ENCODE data around the gene DARS1.

DARS1 gene

GRCh38 chr2:135985018-135985825 is at the start of gene DARS1:
Gene DARS1, minus strand, starts transcription at chr2:135985626. Its CDS starts 158 bp downstream, at chr2:135985468.
- peak; percentile 62 to 76 for DNase-seq (ENCODE audit: low read depth in 2 of 2)

GRCh38 chr2:136034629-136035028 is 49.2 kb upstream of the DARS1 start:
- no peak for DNase-seq (ENCODE audit: low read depth in 2 of 2)

DNA sequence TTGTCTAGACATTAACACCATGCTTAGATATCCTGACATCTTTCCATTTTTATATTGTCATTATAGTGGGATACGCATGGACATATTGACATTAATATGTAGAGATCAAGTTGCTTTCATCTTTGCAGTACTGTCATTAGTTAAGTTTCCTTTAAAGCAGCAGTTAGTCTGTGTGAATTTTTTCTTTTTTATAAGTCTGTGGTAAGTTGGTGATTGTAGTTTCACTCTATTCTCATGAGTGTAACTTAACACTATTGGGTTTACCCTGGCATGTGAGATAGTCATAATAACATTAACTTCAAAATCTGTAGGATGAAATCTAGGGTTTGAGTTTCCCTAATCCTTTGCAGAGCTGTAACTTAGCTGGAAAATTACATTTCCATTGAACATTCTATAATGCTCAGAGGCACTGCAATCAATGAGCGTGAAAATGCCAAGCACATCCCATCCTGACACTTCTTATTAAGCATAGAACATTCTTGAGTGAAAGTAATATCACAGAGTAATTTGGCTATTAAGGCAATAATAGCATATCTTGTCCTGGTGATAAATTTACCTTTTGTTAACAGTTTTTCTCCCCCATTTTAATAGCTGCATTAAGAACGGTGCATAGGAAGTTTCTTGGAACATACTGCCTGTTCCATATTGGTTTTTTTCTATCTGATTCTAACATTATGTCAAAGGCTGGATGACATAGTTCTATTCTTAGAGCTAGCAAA is 47.5 kb upstream of the DARS1 start:
- DNase-seq (ENCODE audit: low read depth in 2 of 2): no peak

DNA sequence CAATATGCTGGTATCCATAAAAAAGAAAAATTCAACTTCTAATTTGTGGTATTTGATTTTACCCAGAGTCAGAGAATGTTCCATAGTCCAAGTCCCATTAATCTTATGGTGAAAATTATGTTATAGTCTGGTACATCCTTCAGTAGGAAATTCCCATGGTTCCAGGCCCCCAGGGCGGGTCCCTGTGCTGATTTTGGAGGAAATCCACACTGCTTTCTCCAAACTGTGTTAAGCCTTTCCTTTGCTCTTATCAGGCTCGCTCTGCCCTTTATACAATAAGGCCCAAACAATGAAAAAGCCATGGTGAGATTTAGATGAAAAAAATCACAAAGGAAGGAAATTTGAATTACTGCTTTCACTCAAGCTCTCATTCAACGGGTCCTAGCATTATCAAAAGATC is 46.8 kb upstream of the DARS1 start:
- DNase-seq (ENCODE audit: low read depth in 2 of 2): no peak

- no peak for DNase-seq (ENCODE audit: low read depth in 2 of 2)
These were observed 46.3 kb upstream of the DARS1 start for GRCh38 chr2:136031711-136032110.

GRCh38 chr2:136030406-136030805 is 45.0 kb upstream of the DARS1 start:
- DNase-seq (ENCODE audit: low read depth in 2 of 2): no peak

GRCh38 chr2:136029149-136029548 is 43.7 kb upstream of the DARS1 start:
- no peak for DNase-seq (ENCODE audit: low read depth in 2 of 2)

GRCh38 chr2:136028001-136028400 is 42.6 kb upstream of the DARS1 start:
- no peak for DNase-seq (ENCODE audit: low read depth in 2 of 2)

DNA sequence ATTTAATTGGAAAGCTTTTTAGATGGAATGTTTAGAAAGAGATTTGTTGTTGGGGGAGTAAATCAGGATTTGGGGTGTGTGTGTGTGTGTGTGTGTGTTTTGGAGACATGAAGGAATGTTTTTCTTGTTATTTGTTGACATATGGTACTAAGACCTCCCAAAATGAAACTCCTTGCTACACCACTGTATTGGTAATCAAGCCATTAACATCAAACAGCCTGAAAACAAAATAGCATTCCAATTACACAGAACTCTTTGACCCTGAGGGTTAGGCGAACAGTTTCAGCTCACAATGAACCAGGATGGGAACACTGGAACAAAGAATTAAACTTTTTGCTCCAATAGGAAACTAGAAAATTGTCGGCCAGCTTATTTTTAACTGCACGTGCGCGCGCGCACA is 41.7 kb upstream of the DARS1 start:
- DNase-seq (ENCODE audit: low read depth in 2 of 2): no peak

GRCh38 chr2:136025057-136025973 is 39.9 kb upstream of the DARS1 start:
- peak in 1 of 2 donors; percentile 18 for DNase-seq (ENCODE audit: low read depth in 2 of 2)

DNA sequence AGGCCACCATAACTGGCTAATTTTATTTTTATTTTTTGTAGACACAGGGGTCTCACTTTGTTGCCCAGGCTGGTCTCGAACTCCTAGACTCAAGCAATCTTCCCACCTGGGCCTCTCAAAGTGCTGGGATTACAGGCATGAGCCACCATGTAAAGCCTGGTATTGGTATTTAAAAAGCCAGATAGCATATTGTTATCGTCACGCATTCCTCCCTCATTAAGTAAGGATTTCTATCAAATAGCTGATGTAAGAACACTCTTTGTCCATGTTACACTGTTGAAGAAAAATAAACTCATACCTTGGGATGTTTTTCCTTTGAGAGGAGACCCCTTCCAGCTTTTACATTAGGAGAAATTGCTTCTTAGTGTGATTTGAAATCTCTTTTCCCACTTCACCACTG is 39.2 kb upstream of the DARS1 start:
- DNase-seq (ENCODE audit: low read depth in 2 of 2): no peak

GRCh38 chr2:136024185-136024584 is 38.8 kb upstream of the DARS1 start:
- DNase-seq (ENCODE audit: low read depth in 2 of 2): no peak

GRCh38 chr2:136023416-136023815 is 38.0 kb upstream of the DARS1 start:
- DNase-seq (ENCODE audit: low read depth in 2 of 2): no peak

DNA sequence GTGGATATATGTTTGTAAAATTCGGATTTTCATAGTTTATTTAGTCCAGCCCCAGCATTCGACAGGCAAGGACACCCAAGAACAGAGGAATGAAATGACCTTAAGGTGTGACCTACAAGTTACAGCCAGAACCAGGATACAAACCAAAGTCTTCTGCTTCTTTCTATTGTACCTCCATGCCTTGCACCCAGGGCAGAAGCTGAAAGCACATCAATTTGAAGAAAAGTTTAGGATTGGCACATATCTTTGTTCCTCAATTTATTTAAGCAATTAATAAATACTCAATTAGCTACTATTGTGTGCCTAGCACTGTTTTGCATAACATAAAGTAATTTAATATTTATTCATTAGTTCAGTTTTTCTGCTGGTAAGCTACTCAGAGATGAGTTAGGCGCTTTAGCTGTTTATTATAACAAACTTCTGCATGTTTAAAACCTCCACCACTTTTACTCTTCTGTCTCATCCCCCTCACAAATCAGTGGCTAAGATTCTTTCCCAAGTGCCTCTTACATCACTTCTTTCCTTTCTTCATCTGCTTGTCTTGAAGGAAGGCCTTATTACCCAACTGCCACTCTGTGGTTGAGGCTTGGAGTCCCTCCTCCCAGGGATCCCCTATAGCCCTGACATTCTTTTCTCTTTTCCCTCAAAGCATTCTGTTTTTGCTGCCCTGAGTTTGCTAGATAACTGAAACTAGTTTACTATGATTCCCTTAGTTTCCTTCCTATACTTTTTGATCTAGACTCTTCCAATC is 37.1 kb upstream of the DARS1 start:
- DNase-seq (ENCODE audit: low read depth in 2 of 2): no peak

DNA sequence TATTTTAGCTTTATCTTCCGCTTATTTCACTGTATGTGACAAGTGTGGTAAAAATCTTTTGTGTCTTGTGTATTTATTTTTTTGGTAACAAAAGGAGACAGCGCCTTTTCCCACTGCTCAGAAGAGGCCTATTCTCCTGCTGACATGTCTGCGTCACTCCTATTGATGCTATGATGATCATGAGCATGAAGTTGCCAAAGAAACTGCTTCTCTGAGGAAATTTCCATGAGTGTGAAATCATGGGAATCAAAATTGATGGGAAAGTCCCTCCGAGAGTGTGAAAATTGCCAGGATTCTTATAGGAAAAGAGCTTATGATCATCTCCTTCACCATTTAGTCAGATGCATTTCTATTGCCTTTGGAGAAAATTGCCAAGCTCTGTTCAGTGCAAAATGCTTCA is 36.5 kb upstream of the DARS1 start:
- no peak for DNase-seq (ENCODE audit: low read depth in 2 of 2)

GRCh38 chr2:136021406-136021805 is 36.0 kb upstream of the DARS1 start:
- no peak for DNase-seq (ENCODE audit: low read depth in 2 of 2)

DNA sequence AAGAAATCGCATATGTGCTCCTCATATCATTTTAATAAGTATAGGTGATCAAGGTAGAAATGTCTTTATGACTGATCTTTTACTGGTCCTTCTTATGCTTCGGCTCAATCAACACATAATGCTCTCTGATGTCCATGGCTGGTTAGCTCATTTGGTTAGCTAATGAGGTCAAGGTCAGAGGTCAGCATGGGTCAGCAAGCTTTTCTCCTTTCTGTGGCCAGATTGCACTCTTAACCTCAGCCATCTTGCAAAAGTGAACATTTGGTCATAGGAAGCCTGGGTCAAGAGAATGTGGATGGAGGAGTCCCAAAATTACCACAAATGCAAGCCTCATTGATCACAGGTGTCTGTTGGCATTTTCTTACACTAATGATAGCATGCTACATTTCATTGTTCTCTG is 35.4 kb upstream of the DARS1 start:
- no peak for DNase-seq (ENCODE audit: low read depth in 2 of 2)

DNA sequence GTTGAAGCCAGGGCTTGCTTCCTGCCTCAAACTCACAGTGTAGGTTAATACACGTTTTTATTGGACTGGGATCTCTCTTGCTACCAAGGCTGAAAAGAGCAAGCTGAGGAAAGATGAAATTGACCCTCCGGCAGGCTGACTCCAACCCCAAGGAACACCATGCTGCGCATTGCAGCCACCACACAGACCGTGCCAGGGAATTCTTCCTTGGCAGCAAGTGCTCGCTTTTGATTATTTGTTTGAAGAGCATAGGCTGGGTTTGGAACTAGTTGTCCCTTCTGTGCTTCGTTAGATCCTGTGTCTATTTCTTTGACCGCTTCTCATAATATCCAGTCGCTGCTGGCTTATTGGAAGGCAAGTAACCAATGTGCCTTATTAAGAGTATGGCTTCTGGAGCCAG is 34.4 kb upstream of the DARS1 start:
- no peak for DNase-seq (ENCODE audit: low read depth in 2 of 2)

DNA sequence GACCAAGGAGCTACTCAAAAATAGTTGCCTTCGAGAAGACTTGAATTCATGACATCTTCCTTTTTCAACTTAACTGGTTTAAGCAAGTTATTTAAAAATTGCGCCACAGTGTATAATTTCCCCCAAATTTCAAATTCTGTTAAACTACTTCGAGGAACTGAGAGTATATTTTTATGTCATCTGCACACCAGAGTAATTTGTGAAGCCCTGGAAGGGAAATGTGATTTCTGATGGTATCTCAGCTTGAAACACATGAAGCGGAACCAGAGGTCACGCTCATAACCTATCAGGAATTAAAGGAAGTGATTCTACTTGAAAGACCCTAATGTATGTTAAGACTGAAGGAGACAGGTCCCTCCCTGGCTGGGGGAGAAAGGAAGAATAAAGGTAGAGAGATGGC is 33.9 kb upstream of the DARS1 start:
- DNase-seq (ENCODE audit: low read depth in 2 of 2): no peak

GRCh38 chr2:136017786-136018185 is 32.4 kb upstream of the DARS1 start:
- DNase-seq (ENCODE audit: low read depth in 2 of 2): no peak

DNA sequence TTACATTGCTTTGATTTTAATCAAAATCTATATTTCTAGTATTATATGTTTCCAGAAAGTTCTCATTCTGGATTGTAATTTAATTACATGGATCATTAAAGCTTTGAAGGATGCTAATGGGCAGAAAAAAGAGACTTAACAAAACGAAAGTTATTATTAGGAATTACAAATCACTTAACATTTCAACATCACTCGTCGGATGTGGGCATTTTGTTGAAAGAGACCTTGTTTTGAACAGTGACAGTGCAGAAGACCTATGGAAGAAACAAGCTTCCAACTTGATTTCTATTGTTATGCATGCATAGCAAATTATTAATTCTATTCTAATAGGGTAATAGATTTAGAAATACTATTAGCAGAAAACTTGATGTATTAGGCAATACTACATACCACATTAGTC is 31.4 kb upstream of the DARS1 start:
- no peak for DNase-seq (ENCODE audit: low read depth in 2 of 2)

DNA sequence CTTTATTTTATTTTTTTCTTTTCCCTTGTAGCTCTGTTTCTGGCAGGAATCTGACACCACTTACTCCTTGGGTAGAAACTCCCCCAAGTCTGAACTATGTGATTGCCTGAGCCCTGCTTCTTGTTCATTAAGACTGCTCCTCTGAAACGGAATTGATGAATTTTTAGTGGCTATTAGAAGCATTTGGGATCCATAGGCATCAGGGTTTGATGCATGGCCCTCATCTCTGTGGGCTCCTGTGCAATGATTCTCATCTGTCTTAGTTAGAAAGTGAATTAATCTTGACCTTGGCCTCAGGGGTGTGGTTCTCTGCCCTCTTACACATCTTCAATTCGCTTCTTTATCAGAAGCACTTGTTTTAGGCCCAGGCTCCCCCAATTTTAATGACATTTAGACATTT is 31.0 kb upstream of the DARS1 start:
- DNase-seq (ENCODE audit: low read depth in 2 of 2): no peak
